Body of pancreas (tissue), 4 donors: ENCODE data around the gene IFT43. TPM values are rescaled to one million over a fixed set of nuclear protein-coding genes. Genes with fewer than 3 reads are reported as not detected.

Experiments
- ATAC-seq: fragments of 150-250 bp; one replicate; pipeline ENCODE4 v1.9.1; 2016
- DNase-seq, 4 donors: peaks; one replicate each; pipeline ENCODE4 v3.0.0-alpha.2; 2019
- H3K27ac ChIP-seq, 4 donors: fragments of 200-600 bp; sonication (generic); 1 replicate in 3 of 4; 2 replicates in 1 of 4; pipeline versions ENCODE4 v1.5.1 to v1.6.1; 2016 to 2019; ENCODE audit warnings: mild to moderate bottlenecking in 1 of 4, mixed read lengths in 1 of 4, moderate library complexity in 1 of 4
- H3K27me3 ChIP-seq, 2 donors: fragments of 200-600 bp; sonication (generic); one replicate each; pipeline ENCODE4 v1.6.0; 2016; ENCODE audit warnings: mild to moderate bottlenecking in 1 of 2
- H3K36me3 ChIP-seq, 2 donors: fragments of 200-600 bp; sonication (generic); replicated peaks in 1 of 2; 2 replicates each; pipeline ENCODE4 v1.5.1; 2016; ENCODE audit warnings: low read depth in 2 of 2; ENCODE audit not compliant: insufficient read depth in 1 of 2
- H3K4me1 ChIP-seq: fragments of 200-600 bp; sonication (generic); one replicate; pipeline ENCODE4 v1.6.0; 2016
- H3K4me3 ChIP-seq, 2 donors: fragments of 200-600 bp; sonication (generic); 1 replicate in 1 of 2; 2 replicates in 1 of 2; pipeline ENCODE4 v1.5.1; 2016 to 2019
- H3K9me3 ChIP-seq, 3 donors: fragments of 200-600 bp; sonication (generic); 1 replicate in 2 of 3; 2 replicates in 1 of 3; pipeline ENCODE4 v1.5.1; 2016
- POLR2A ChIP-seq, 3 donors: fragments of 450-650 bp; IDR thresholded peaks; one replicate each; pipeline ENCODE4 v1.6.1; 2016; ENCODE audit warnings: antibody characterized with exemption in 3 of 3, mild to moderate bottlenecking in 2 of 3
- WGBS, 2 donors: methylation state at CpG; one replicate each; pipeline ENCODE4 v1.1.5; 2017; 5-methylcytosine and 5-hydroxymethylcytosine counted together
- intact Hi-C: fragments of 100-400 bp; cut with DNase I; formaldehyde crosslinking; loops from one replicate; pipeline ENCODE4 v1.15.1; 2023
- total RNA-seq, 2 donors: library from RNA; depleted of rRNA; stranded (reverse); fragments of >200 nt; gene quantifications; one replicate each; pipeline ENCODE4 v1.1.0, GENCODE V29; 2016
- TF ChIP-seq, protein P1 (sequence below), 7 experiments: fragments of 450-650 bp in 4 of 7; fragments of 200-600 bp in 3 of 7; sonication (generic) in 3 of 7; IDR thresholded peaks; one replicate each; pipeline ENCODE4 v1.5.1; 2016 to 2019; ENCODE audit warnings: antibody characterized with exemption in 7 of 7

IFT43 gene
- total RNA-seq, 2 donors from 2014 or later: 15.0 to 18.5 TPM

DNA sequence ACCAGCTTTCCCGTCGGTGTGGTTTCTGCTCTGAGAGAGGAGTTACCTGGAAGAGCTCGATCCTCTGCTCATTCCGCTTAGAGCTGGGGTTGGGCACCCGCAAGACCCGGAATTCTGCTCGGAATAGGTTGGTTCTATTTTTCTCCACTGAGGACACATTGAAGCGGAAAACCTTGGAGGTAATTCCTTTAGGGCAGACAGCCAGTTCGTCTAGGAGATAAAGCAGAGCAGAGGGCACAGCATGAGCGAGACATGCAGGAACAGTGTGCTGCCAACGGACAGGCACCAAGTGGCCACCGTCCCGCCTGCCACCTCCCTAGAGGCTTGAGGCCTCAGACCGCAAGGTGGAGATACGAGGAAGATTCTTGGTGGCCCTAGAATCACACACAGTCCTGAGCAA lies 14.1 kb upstream of the IFT43 start:
- no peak overlapping the region for H3K27ac ChIP-seq
- H3K4me1 ChIP-seq: peaks cover 13% of the 10 kb centered on the region
- H3K36me3 ChIP-seq: no peaks in the 10 kb centered on the region
- DNase-seq (no peak), ATAC-seq (no peak)
- H3K4me3 ChIP-seq: no peak overlapping the region
- H3K27me3 ChIP-seq: no peaks in the 10 kb centered on the region
- TF ChIP-seq, protein P1, sequence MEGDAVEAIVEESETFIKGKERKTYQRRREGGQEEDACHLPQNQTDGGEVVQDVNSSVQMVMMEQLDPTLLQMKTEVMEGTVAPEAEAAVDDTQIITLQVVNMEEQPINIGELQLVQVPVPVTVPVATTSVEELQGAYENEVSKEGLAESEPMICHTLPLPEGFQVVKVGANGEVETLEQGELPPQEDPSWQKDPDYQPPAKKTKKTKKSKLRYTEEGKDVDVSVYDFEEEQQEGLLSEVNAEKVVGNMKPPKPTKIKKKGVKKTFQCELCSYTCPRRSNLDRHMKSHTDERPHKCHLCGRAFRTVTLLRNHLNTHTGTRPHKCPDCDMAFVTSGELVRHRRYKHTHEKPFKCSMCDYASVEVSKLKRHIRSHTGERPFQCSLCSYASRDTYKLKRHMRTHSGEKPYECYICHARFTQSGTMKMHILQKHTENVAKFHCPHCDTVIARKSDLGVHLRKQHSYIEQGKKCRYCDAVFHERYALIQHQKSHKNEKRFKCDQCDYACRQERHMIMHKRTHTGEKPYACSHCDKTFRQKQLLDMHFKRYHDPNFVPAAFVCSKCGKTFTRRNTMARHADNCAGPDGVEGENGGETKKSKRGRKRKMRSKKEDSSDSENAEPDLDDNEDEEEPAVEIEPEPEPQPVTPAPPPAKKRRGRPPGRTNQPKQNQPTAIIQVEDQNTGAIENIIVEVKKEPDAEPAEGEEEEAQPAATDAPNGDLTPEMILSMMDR (IDR thresholded peaks at IDR 0.05): no peak
- TF ChIP-seq POLR2A (IDR thresholded peaks at IDR 0.05): no peak
- intact Hi-C loops: loop anchor here (10.0 kb wide), 1 partner anchor 397 kb away; the partner anchor contains the start of gene FLVCR2
- 93 to 95% methylated on average over 12 to 15 of the region's 15 CpGs for WGBS, 2 donors
- no peaks in the 10 kb centered on the region for H3K9me3 ChIP-seq

GRCh38 chr14:75972801-75973421 lies 12.7 kb upstream of the IFT43 start:
- Histone ChIP-seq H3K27ac (no peak overlapping the region), H3K4me1 (peaks cover 22% of the 10 kb centered on the region), H3K27me3 (no peaks in the 10 kb centered on the region), H3K36me3 (no peaks in the 10 kb centered on the region), H3K9me3 (no peaks in the 10 kb centered on the region), H3K4me3 (no peak overlapping the region)
- no peak for TF ChIP-seq POLR2A (IDR thresholded peaks at IDR 0.05)
- TF ChIP-seq, protein P1 (IDR thresholded peaks at IDR 0.05): no peak
- intact Hi-C loops: loop anchor here (10.0 kb wide), 1 partner anchor 398 kb away; the partner anchor contains the start of gene FLVCR2
- 45 to 48% methylated on average over 7 of the region's 7 CpGs for WGBS, 2 donors
- ATAC-seq: no peak
- DNase-seq: no peak

- no peak for ATAC-seq
- 69 to 70% methylated on average over 8 of the region's 8 CpGs for WGBS, 2 donors
- intact Hi-C loops: loop anchor here (5.0 to 10.0 kb wide), 2 partner anchors 70 to 402 kb away; partner anchors contain the start of gene FLVCR2
- DNase-seq: no peak
- no peak overlapping the region for H3K27ac ChIP-seq
- H3K36me3 ChIP-seq: no peaks in the 10 kb centered on the region
- H3K4me1 ChIP-seq: peaks cover 59% of the 10 kb centered on the region
- no peak overlapping the region for H3K4me3 ChIP-seq
- H3K9me3 ChIP-seq: no peaks in the 10 kb centered on the region
- TF ChIP-seq, protein P1 (IDR thresholded peaks at IDR 0.05): no peak
- TF ChIP-seq POLR2A (IDR thresholded peaks at IDR 0.05): no peak
- no peaks in the 10 kb centered on the region for H3K27me3 ChIP-seq
These were observed 8.6 kb upstream of the IFT43 start for GRCh38 chr14:75976826-75977581.

DNA sequence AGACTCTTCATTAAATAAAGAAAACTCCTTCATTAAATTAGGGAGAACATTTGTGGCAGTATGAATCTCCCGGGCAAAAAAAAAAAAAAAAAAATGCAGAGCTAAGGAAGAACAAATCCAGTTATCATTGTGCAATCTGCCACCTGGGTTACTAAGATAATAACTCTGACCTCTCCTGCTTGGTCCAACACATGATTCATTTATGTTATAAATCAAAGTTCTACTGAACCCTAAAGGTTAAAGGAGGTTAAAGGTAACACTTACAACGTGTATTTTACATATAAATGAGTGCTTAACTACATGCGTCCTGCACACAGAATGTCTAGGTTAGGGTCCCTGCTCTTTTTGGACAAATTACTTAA lies 8.0 kb upstream of the IFT43 start:
- intact Hi-C loops: loop anchor here (5.0 to 10.0 kb wide), 2 partner anchors 70 to 403 kb away; partner anchors contain the start of gene FLVCR2
- H3K4me3 ChIP-seq: no peak overlapping the region
- H3K4me1 ChIP-seq: peaks cover 59% of the 10 kb centered on the region
- ATAC-seq (no peak), DNase-seq (no peak)
- H3K27me3 ChIP-seq: no peaks in the 10 kb centered on the region
- no peaks in the 10 kb centered on the region for H3K36me3 ChIP-seq
- WGBS, 2 donors: 35 to 45% methylated on average over 3 of the region's 3 CpGs
- no peak overlapping the region for H3K27ac ChIP-seq
- no peaks in the 10 kb centered on the region for H3K9me3 ChIP-seq
- no peak for TF ChIP-seq POLR2A (IDR thresholded peaks at IDR 0.05)

GRCh38 chr14:75978249-75978731 lies 7.3 kb upstream of the IFT43 start:
- no peaks in the 10 kb centered on the region for H3K9me3 ChIP-seq
- TF ChIP-seq, protein P1 (IDR thresholded peaks at IDR 0.05): no peak
- no peak for TF ChIP-seq POLR2A (IDR thresholded peaks at IDR 0.05)
- intact Hi-C loops: loop anchor here (5.0 to 10.0 kb wide), 2 partner anchors 71 to 403 kb away; partner anchors contain the start of gene FLVCR2
- H3K27me3 ChIP-seq: no peaks in the 10 kb centered on the region
- H3K36me3 ChIP-seq: no peaks in the 10 kb centered on the region
- no peak overlapping the region for H3K27ac ChIP-seq
- DNase-seq (peak in 1 of 4 donors; percentile 9), ATAC-seq (no peak)
- no peak overlapping the region for H3K4me3 ChIP-seq
- WGBS, 2 donors: 61 to 62% methylated on average over 9 to 10 of the region's 10 CpGs
- H3K4me1 ChIP-seq: peaks cover 58% of the 10 kb centered on the region
